Upper lobe of left lung (tissue), 6 donors: ENCODE data around the gene C19orf38. TPM values are rescaled to one million over a fixed set of nuclear protein-coding genes. Genes with fewer than 3 reads are reported as not detected.
A peak's percentile ranks its signal among the peaks of the same experiment; 100 is the strongest.

Source experiments
- ATAC-seq, 2 donors: fragments of 200-7000 bp; cut with Tn5 transposase; one replicate each; pipeline ENCODE4 v1.9.1; 2022; ENCODE audit warnings: mild to moderate bottlenecking in 2 of 2, moderate library complexity in 2 of 2; ENCODE audit not compliant: low FRiP score in 2 of 2
- DNase-seq, 2 donors: peaks; one replicate each; pipeline ENCODE4 v3.0.0-alpha.2; 2019 to 2020
- H3K27ac ChIP-seq, 4 donors: fragments of 200-600 bp; sonication (generic); one replicate each; pipeline ENCODE4 v1.5.1; 2016 to 2019
- H3K27me3 ChIP-seq, 4 donors: fragments of 200-600 bp; sonication (generic); one replicate each; pipeline ENCODE4 v1.5.1; 2017 to 2019
- H3K36me3 ChIP-seq, 4 donors: fragments of 200-600 bp; sonication (generic); one replicate each; pipeline ENCODE4 v1.5.1; 2016 to 2019
- H3K4me1 ChIP-seq, 4 donors: fragments of 200-600 bp; sonication (generic); one replicate each; pipeline ENCODE4 v1.5.1; 2018 to 2019
- H3K4me3 ChIP-seq, 4 donors: fragments of 200-600 bp; sonication (generic); one replicate each; pipeline ENCODE4 v1.5.1; 2017 to 2019; ENCODE audit warnings: mild to moderate bottlenecking in 2 of 4, moderate library complexity in 1 of 4
- H3K9me3 ChIP-seq, 4 donors: fragments of 200-600 bp; sonication (generic); one replicate each; pipeline ENCODE4 v1.5.1; 2018 to 2019
- EP300 ChIP-seq, 4 donors: sonication (generic); formaldehyde crosslinking; IDR thresholded peaks; one replicate each; pipeline ENCODE4 v1.5.1; 2017; ENCODE audit warnings: antibody characterized with exemption in 4 of 4, control low read depth in 2 of 4
- POLR2A ChIP-seq, 4 donors: fragments of 450-650 bp; IDR thresholded peaks; one replicate each; pipeline ENCODE4 v1.5.1; 2016 to 2017; ENCODE audit warnings: antibody characterized with exemption in 4 of 4, mild to moderate bottlenecking in 2 of 4
- POLR2AphosphoS5 ChIP-seq, 2 donors: sonication (generic); formaldehyde crosslinking; IDR thresholded peaks; one replicate each; pipeline ENCODE4 v1.5.1; 2017; ENCODE audit warnings: antibody characterized with exemption in 2 of 2
- WGBS, 2 donors: methylation state at CpG; one replicate each; pipeline ENCODE4 v1.1.5; 2017 to 2018; 5-methylcytosine and 5-hydroxymethylcytosine counted together
- total RNA-seq, 6 donors: library from RNA; depleted of rRNA in 4 of 6; stranded (reverse); fragments of >200 nt in 4 of 6; gene quantifications; one replicate each; pipeline versions ENCODE4 v1.1.0 to v1.2.1, GENCODE V29; 2016 to 2021
- TF ChIP-seq, protein P1 (sequence below), 6 experiments: fragments of 450-650 bp in 4 of 6; fragments of 200-600 bp in 2 of 6; sonication (generic) in 2 of 6; IDR thresholded peaks; one replicate each; pipeline ENCODE4 v1.5.1; 2016 to 2019; ENCODE audit warnings: antibody characterized with exemption in 6 of 6
- donor health status: DM: no; HTN: no; CAD: no; lungs with moderate emphysema.
- donor health status: DM: no; HTN: yes; CAD: no; lungs with severe emphysema.

The C19orf38 gene
- total RNA-seq, 6 donors from 2014 or later, result 2.8 to 26.2 (median 6.8) TPM

GRCh38 chr19:10826846-10827245 lies 21.4 kb upstream of the C19orf38 start:
- WGBS, 2 donors, result 88 to 95% methylated on average over 4 to 6 of the region's 6 CpGs
- Histone ChIP-seq H3K4me1 (no peaks in the 10 kb centered on the region), H3K27ac (no peak overlapping the region), H3K9me3 (no peaks in the 10 kb centered on the region), H3K36me3 (peaks cover 48 to 98% (median 87%) of the 10 kb centered on the region in 4 donors), H3K4me3 (no peak overlapping the region), H3K27me3 (no peaks in the 10 kb centered on the region)
- TF ChIP-seq POLR2A (IDR thresholded peaks at IDR 0.05), result no peak
- TF ChIP-seq POLR2AphosphoS5 (IDR thresholded peaks at IDR 0.05), result no peak
- TF ChIP-seq, protein P1, sequence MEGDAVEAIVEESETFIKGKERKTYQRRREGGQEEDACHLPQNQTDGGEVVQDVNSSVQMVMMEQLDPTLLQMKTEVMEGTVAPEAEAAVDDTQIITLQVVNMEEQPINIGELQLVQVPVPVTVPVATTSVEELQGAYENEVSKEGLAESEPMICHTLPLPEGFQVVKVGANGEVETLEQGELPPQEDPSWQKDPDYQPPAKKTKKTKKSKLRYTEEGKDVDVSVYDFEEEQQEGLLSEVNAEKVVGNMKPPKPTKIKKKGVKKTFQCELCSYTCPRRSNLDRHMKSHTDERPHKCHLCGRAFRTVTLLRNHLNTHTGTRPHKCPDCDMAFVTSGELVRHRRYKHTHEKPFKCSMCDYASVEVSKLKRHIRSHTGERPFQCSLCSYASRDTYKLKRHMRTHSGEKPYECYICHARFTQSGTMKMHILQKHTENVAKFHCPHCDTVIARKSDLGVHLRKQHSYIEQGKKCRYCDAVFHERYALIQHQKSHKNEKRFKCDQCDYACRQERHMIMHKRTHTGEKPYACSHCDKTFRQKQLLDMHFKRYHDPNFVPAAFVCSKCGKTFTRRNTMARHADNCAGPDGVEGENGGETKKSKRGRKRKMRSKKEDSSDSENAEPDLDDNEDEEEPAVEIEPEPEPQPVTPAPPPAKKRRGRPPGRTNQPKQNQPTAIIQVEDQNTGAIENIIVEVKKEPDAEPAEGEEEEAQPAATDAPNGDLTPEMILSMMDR (IDR thresholded peaks at IDR 0.05), result no peak
- no peak for TF ChIP-seq EP300 (IDR thresholded peaks at IDR 0.05)
- no peak for DNase-seq
- no peak for ATAC-seq

DNA sequence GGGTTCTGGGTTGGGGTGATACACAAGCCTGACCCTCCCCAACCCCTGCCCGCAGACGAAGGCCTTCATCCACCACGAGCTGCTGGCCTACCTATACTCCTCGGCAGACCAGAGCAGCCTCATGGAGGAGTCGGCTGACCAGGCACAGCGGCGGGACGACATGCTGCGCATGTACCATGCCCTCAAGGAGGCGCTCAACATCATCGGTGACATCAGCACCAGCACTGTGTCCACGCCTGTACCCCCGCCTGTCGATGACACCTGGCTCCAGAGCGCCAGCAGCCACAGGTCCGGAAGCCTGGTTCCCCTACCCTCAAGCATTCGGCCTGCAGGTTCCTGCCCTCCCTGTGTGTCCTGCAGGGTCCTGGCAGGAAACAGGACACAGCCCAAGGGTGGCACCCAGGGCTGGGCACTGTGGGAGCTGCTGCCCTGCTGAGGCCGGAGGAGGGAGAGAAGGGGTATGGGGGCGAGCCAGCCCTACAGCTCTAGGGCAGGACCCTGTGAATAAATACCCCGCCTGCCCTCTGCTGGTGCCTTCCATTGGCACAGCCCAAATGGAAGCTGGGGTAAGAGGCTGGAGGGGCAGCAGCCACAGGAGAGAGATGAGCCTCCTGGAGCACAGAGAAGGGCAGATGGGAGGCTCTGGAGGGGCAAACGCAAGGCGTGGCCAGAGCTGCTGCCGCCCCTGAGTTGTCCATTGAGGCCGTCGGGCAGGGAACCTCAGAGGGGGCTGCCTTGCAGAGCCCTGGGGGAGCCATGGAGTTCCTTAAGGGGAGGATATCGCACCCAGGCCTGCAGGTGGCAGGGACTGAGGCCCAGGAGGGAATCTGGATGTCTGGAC lies 19.0 kb upstream of the C19orf38 start:
- no peaks in the 10 kb centered on the region for H3K9me3 ChIP-seq
- TF ChIP-seq, protein P1 (IDR thresholded peaks at IDR 0.05), result peak in 1 of 6 experiments; percentile 6
- TF ChIP-seq POLR2A (IDR thresholded peaks at IDR 0.05) (no peak), POLR2AphosphoS5 (IDR thresholded peaks at IDR 0.05) (no peak)
- H3K4me1 ChIP-seq, result no peaks in the 10 kb centered on the region
- ATAC-seq (peak in 1 of 2 donors; percentile 1), DNase-seq (peak in 1 of 2 donors; percentile 73)
- H3K27ac ChIP-seq, result no peak overlapping the region
- H3K36me3 ChIP-seq, result peaks cover 48 to 97% (median 86%) of the 10 kb centered on the region in 4 donors
- 91 to 95% methylated on average over 18 to 26 of the region's 26 CpGs for WGBS, 2 donors
- H3K4me3 ChIP-seq, result no peak overlapping the region
- H3K27me3 ChIP-seq, result no peaks in the 10 kb centered on the region

DNA sequence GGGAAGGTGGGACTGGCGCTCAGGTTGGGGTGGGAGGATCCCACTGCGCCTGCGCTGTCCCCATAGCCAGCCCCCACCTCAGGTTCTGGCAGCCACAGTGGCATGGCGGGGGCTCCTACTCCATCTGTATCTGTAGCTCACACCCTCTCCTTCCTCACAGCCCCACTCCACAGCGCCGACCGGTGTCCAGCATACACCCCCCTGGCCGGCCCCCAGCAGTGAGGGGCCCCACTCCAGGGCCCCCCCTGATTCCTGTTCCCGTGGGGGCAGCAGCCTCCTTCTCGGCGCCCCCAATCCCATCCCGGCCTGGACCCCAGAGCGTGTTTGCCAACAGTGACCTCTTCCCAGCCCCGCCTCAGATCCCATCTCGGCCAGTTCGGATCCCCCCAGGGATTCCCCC lies 18.2 kb upstream of the C19orf38 start:
- H3K36me3 ChIP-seq, result peaks cover 40 to 93% (median 79%) of the 10 kb centered on the region in 4 donors
- H3K9me3 ChIP-seq, result no peaks in the 10 kb centered on the region
- no peaks in the 10 kb centered on the region for H3K27me3 ChIP-seq
- no peak overlapping the region for H3K4me3 ChIP-seq
- 78 to 95% methylated on average over 5 to 6 of the region's 16 CpGs for WGBS, 2 donors
- DNase-seq, result peak in 1 of 2 donors; percentile 55
- ATAC-seq, result peak in 1 of 2 donors; percentile 6
- H3K27ac ChIP-seq, result no peak overlapping the region
- peaks cover 0 to 6% (median 2%) of the 10 kb centered on the region in 4 donors for H3K4me1 ChIP-seq
- TF ChIP-seq EP300 (IDR thresholded peaks at IDR 0.05), result no peak
- TF ChIP-seq, protein P1 (IDR thresholded peaks at IDR 0.05), result no peak
- TF ChIP-seq POLR2A (IDR thresholded peaks at IDR 0.05), result no peak
- no peak for TF ChIP-seq POLR2AphosphoS5 (IDR thresholded peaks at IDR 0.05)

DNA sequence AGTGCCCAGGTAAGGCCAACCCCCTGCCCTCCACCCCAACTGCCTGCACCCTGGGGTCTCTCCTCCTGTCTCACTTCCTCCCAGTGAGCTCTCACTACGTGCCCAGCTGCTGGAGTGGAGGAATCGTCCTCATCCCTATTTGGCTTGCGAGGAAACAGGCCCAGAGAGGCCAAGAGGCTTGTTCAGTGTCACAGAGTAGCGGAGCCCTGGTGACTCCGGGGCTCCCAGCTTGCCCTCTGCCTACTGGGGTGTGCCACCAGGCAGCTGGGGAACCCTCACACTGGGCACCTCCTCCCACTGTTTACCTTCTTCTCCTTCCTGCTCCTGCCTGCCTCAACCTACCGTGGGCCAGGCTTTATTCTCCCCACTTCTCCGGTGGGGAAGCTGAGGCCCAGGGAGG lies 17.8 kb upstream of the C19orf38 start:
- Histone ChIP-seq H3K27ac (no peak overlapping the region), H3K4me3 (no peak overlapping the region), H3K9me3 (no peaks in the 10 kb centered on the region), H3K4me1 (peaks cover 0 to 10% (median 4%) of the 10 kb centered on the region in 4 donors), H3K36me3 (peaks cover 36 to 89% (median 75%) of the 10 kb centered on the region in 4 donors), H3K27me3 (no peaks in the 10 kb centered on the region)
- 96 to 100% methylated on average over 2 to 7 of the region's 7 CpGs for WGBS, 2 donors
- TF ChIP-seq, protein P1 (IDR thresholded peaks at IDR 0.05), result no peak
- TF ChIP-seq EP300 (IDR thresholded peaks at IDR 0.05), result no peak
- TF ChIP-seq POLR2A (IDR thresholded peaks at IDR 0.05), result no peak
- TF ChIP-seq POLR2AphosphoS5 (IDR thresholded peaks at IDR 0.05), result no peak
- no peak for DNase-seq
- no peak for ATAC-seq
